K562 (cell line): ENCODE data around the gene RREB1. TPM values are rescaled to one million over a fixed set of nuclear protein-coding genes. Genes with fewer than 3 reads are reported as not detected.

Source experiments
- DPF2 ChIP-seq: fragments of 450-650 bp; IDR thresholded peaks from 2 replicates; pipeline ENCODE4 v1.6.1; 2016
- NCOR1 ChIP-seq: fragments of 450-650 bp; IDR thresholded peaks from 2 replicates; pipeline ENCODE4 v1.6.1; 2016; ENCODE audit warnings: mild to moderate bottlenecking, moderate library complexity
- POLR2AphosphoS5 ChIP-seq: IDR thresholded peaks from 2 replicates; pipeline ENCODE4 v1.6.1; 2011; ENCODE audit warnings: mild to moderate bottlenecking, low read depth, low read length, moderate library complexity; ENCODE audit not compliant: control insufficient read depth, insufficient read depth
- TAL1 ChIP-seq: fragments of 450-650 bp; IDR thresholded peaks from 2 replicates; pipeline ENCODE4 v1.6.1; 2016; ENCODE audit warnings: mild to moderate bottlenecking
- ZNF133 ChIP-seq: fragments of 250-450 bp; sonication (Bioruptor Pico); IDR thresholded peaks from 2 replicates; pipeline ENCODE4 v1.4.0; 2020; ENCODE audit warnings: mild to moderate bottlenecking
- polyA plus RNA-seq, 8 experiments: library from polyadenylated mRNA; depleted of rRNA in 4 of 8; stranded (reverse) in 5 of 8; unstranded in 3 of 8; fragments of >200 nt; fragmentation: Nextera tagmentation in 2 of 8; fragmentation: Illumina TruSeq in 1 of 8; extraction: Ambion mirVana in 2 of 8; extraction: Trizol in 1 of 8; gene quantifications; 2 replicates each; pipeline versions ENCODE4 v1.2.1 to v1.2.3, GENCODE V29; 2011 to 2014; ENCODE audit warnings: inconsistent platforms in 1 of 8, missing spikeins in 1 of 8
- total RNA-seq, 7 experiments: library from RNA; depleted of rRNA in 6 of 7; stranded (reverse); fragments of >200 nt in 6 of 7; fragmentation: Illumina TruSeq in 2 of 7; extraction: Trizol in 2 of 7; gene quantifications; 2 replicates each; pipeline versions ENCODE4 v1.2.1 to v1.2.3, GENCODE V29; 2011 to 2021; ENCODE audit warnings: low replicate concordance in 1 of 7
- TF ChIP-seq, protein P1 (sequence below): fragments of 450-650 bp; IDR thresholded peaks from 2 replicates; pipeline ENCODE4 v1.6.1; 2018; ENCODE audit not compliant: partially characterized antibody
- TF ChIP-seq, protein P2 (sequence below): IDR thresholded peaks from 2 replicates; pipeline ENCODE4 v1.6.1; 2012; ENCODE audit warnings: low read depth, low read length, improper control_type of control experiment, borderline replicate concordance

Gene RREB1
- total and polyA plus RNA-seq, 9 of the 15 experiments (the other 6 are each of a cell fraction or from before 2014, with no cell fraction given): 3.3 to 64.2 (median 19.3) TPM

DNA sequence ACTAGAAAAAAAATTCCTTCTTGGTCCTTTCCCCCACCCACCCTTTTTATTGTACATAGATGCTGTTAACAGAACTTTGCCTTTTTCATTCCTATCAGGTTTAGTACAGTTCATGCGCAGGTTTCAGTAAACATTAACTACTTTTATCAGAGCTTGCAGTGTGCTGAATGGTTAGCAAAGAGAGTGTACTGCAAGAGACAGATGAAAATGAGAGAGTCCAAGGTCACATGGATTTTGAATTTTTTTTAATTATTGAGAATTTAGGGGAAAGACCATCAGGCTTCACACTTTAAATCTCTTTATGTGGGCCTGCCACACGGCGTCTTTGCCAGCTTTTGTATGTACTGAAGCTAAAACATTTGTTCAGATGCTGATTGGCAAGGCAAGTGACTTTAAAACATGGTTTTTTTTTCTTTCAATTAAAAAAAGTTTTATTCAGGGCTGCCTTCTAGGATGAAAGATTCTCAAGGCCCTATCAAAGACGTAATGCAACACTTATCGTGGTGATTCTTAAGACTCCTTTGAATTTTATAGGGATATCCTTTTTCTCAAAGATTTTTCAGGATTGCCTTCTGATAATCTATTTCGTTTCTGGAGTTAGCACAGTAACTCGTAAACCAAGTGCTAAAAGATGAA lies 32.2 kb downstream of the RREB1 start (continued):
- TF ChIP-seq, protein P1, sequence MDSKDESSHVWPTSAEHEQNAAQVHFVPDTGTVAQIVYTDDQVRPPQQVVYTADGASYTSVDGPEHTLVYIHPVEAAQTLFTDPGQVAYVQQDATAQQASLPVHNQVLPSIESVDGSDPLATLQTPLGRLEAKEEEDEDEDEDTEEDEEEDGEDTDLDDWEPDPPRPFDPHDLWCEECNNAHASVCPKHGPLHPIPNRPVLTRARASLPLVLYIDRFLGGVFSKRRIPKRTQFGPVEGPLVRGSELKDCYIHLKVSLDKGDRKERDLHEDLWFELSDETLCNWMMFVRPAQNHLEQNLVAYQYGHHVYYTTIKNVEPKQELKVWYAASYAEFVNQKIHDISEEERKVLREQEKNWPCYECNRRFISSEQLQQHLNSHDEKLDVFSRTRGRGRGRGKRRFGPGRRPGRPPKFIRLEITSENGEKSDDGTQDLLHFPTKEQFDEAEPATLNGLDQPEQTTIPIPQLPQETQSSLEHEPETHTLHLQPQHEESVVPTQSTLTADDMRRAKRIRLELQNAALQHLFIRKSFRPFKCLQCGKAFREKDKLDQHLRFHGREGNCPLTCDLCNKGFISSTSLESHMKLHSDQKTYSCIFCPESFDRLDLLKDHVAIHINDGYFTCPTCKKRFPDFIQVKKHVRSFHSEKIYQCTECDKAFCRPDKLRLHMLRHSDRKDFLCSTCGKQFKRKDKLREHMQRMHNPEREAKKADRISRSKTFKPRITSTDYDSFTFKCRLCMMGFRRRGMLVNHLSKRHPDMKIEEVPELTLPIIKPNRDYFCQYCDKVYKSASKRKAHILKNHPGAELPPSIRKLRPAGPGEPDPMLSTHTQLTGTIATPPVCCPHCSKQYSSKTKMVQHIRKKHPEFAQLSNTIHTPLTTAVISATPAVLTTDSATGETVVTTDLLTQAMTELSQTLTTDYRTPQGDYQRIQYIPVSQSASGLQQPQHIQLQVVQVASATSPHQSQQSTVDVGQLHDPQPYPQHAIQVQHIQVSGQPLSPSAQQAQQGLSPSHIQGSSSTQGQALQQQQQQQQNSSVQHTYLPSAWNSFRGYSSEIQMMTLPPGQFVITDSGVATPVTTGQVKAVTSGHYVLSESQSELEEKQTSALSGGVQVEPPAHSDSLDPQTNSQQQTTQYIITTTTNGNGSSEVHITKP: peak; percentile 17
- TF ChIP-seq POLR2AphosphoS5 (0 out of 2 replicates have a peak, but pooled peaks have one; percentile 25), DPF2 (peak; percentile 29; the same call in 1 of the 2 replicates), NCOR1 (peak; percentile 67), TAL1 (peak; percentile 65), ZNF133 (CRISPR knock-in tag) (no peak)
- TF ChIP-seq, protein P2, sequence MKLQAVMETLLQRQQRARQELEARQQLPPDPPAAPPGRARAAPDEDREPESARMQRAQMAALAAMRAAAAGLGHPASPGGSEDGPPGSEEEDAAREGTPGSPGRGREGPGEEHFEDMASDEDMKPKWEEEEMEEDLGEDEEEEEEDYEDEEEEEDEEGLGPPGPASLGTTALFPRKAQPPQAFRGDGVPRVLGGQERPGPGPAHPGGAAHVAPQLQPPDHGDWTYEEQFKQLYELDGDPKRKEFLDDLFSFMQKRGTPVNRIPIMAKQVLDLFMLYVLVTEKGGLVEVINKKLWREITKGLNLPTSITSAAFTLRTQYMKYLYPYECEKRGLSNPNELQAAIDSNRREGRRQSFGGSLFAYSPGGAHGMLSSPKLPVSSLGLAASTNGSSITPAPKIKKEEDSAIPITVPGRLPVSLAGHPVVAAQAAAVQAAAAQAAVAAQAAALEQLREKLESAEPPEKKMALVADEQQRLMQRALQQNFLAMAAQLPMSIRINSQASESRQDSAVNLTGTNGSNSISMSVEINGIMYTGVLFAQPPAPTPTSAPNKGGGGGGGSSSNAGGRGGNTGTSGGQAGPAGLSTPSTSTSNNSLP: 0 out of 2 replicates have a peak, but pooled peaks have one; percentile 46
